Measurements from ENCODE around the gene PIEZO2.

GRCh38 chr18:11004951-11005350 lies 144.4 kb downstream of the PIEZO2 start:
- no peak for TF ChIP-seq CTCF (conservative IDR thresholded peaks at IDR 0.05; ENCODE audit: low read length)
- TF ChIP-seq EZH2phosphoT487 (IDR thresholded peaks at IDR 0.05; ENCODE audit: borderline replicate concordance) = no peak
